ENCODE measurements around the gene TMEM128. TPM values are rescaled to one million over a fixed set of nuclear protein-coding genes. Genes with fewer than 3 reads are reported as not detected.

TMEM128 gene
- total RNA-seq, 2 donors from 2014 or later: 14.7 to 35.8 TPM

DNA sequence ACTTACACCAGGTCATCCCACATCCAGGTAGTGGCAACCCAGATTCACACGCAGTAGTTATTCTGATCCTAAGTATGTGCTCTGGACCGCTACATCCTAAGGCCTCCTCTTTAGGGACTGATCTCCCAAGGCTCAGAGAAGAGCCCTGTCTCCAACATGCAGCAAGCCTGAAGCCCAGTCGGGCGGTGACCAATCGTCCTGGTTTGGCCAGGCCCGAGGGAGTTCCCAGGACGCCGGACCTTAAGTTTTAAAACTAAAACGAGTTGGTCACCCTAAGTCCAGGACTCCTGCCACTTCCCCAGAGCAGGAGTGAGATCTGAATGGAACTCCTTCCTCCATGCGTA, 41.5 kb upstream of the TMEM128 start:
- TF ChIP-seq, protein P1, sequence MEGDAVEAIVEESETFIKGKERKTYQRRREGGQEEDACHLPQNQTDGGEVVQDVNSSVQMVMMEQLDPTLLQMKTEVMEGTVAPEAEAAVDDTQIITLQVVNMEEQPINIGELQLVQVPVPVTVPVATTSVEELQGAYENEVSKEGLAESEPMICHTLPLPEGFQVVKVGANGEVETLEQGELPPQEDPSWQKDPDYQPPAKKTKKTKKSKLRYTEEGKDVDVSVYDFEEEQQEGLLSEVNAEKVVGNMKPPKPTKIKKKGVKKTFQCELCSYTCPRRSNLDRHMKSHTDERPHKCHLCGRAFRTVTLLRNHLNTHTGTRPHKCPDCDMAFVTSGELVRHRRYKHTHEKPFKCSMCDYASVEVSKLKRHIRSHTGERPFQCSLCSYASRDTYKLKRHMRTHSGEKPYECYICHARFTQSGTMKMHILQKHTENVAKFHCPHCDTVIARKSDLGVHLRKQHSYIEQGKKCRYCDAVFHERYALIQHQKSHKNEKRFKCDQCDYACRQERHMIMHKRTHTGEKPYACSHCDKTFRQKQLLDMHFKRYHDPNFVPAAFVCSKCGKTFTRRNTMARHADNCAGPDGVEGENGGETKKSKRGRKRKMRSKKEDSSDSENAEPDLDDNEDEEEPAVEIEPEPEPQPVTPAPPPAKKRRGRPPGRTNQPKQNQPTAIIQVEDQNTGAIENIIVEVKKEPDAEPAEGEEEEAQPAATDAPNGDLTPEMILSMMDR (IDR thresholded peaks at IDR 0.05): no peak
- no peak for TF ChIP-seq POLR2AphosphoS5 (IDR thresholded peaks at IDR 0.05)
- TF ChIP-seq POLR2A (IDR thresholded peaks at IDR 0.05): no peak
- intact Hi-C loops (cut with DNase I): no loop called here
- peak overlapping the region; percentile 75 to 85 for H3K4me3 ChIP-seq
- 0% methylated on average over 10 of the region's 10 CpGs for WGBS
- no peak for DNase-seq (ENCODE audit: low spot score)
- H3K36me3 ChIP-seq: no peaks in the 10 kb centered on the region
- no peaks in the 10 kb centered on the region for H3K9me3 ChIP-seq
- peak overlapping the region; percentile 68 to 69 for H3K27ac ChIP-seq
- H3K4me1 ChIP-seq (replicated peaks): peaks cover 7% of the 10 kb centered on the region
- no peaks in the 10 kb centered on the region for H3K27me3 ChIP-seq (replicated peaks; ENCODE audit: insufficient read depth)

DNA sequence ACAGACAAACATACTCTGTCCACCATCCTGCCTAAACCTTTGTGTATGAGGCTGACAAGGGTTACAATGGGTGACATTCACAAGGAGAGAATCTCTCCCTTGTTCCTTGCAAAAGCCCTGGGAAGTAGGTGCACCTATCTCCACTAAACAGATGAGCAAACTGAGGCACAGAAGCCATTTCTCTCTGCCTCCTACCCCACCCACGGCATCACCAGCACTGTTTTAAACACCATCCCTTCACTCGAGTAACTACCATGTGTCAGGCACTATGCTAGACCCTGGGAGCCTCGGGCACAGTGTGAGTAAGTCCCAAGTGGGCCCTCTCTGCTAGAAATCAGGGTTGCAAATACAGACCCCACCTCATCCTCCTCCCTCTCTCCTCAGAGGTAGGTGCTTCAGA, 41.0 kb upstream of the TMEM128 start:
- intact Hi-C loops (cut with DNase I): no loop called here
- WGBS: 44% methylated on average over 3 of the region's 3 CpGs
- no peak for TF ChIP-seq POLR2AphosphoS5 (IDR thresholded peaks at IDR 0.05)
- TF ChIP-seq POLR2A (IDR thresholded peaks at IDR 0.05): no peak
- TF ChIP-seq, protein P1 (IDR thresholded peaks at IDR 0.05): no peak
- H3K4me3 ChIP-seq: peak overlapping the region; percentile 75 to 85
- H3K27ac ChIP-seq: no peak overlapping the region
- no peaks in the 10 kb centered on the region for H3K27me3 ChIP-seq (replicated peaks; ENCODE audit: insufficient read depth)
- no peak for DNase-seq (ENCODE audit: low spot score)
- H3K36me3 ChIP-seq: no peaks in the 10 kb centered on the region
- peaks cover 7% of the 10 kb centered on the region for H3K4me1 ChIP-seq (replicated peaks)
- H3K9me3 ChIP-seq: no peaks in the 10 kb centered on the region

DNA sequence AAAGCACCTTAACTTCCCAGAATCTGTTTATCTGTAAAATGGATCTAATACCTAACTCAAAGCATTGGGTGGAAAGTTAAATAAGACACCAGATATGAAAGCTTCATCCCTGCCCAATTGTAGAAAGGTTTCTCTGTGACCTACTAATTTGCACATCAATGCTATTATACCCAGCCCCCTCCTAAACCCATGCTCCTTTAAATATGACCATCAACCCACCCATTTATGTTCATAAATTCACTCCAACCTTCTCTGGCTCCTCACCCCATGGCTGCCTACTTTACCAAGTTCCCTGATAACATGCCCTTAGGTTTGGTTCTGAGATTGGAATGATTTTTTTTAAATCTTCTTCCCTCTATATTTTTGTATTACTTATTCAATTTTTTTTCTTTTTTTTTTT, 40.1 kb upstream of the TMEM128 start:
- intact Hi-C loops (cut with DNase I): no loop called here
- H3K4me1 ChIP-seq (replicated peaks): peaks cover 7% of the 10 kb centered on the region

DNA sequence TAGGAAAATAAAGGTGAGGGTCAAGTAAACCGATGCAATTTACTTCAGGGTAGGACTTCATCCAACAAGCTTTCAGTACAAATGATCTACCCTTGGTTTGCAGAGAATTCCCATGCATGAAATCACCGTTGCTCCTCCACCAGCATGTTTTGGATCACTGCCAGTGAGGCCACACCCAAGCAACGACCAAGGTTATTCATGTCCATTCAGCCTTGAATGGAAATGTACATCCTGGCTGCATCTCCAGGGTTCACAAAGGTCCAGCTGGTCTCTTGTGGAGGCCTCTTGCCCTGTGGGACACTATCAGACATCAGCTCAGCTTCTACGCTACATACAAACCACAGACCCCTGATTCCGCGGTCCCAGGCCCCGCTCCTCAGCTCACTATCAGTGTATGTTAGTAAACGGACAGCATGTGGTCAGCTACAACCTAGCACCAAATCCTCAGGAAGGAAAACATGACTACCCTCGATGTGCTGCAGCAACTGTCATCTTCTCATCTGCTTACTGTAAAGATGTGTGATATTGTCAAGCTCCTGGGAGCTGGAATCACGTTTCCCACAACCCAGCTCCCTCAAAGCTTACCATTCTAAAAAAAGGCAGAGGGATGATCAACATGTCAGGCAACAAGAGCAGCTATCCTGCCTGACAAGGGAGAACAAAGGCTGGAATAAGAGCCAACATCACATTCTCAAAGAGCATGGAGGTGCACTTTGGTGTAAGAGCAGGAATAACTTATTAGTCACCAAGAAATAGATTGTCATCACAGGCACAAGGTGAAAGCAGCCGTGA, 37.0 kb upstream of the TMEM128 start:
- 80% methylated on average over 11 of the region's 11 CpGs for WGBS
- TF ChIP-seq, protein P1 (IDR thresholded peaks at IDR 0.05): no peak
- TF ChIP-seq POLR2AphosphoS5 (IDR thresholded peaks at IDR 0.05) (no peak), POLR2A (IDR thresholded peaks at IDR 0.05) (no peak)
- H3K27me3 ChIP-seq (replicated peaks; ENCODE audit: insufficient read depth): no peaks in the 10 kb centered on the region
- no peaks in the 10 kb centered on the region for H3K36me3 ChIP-seq
- no peak for DNase-seq (ENCODE audit: low spot score)
- H3K27ac ChIP-seq: no peak overlapping the region
- intact Hi-C loops (cut with DNase I): no loop called here
- H3K4me3 ChIP-seq: no peak overlapping the region
- H3K4me1 ChIP-seq (replicated peaks): no peaks in the 10 kb centered on the region
- no peaks in the 10 kb centered on the region for H3K9me3 ChIP-seq

More for the DNA sequence above, 40.1 kb upstream of the TMEM128 start:
- DNase-seq (ENCODE audit: low spot score): no peak
- H3K9me3 ChIP-seq: no peaks in the 10 kb centered on the region
- TF ChIP-seq POLR2A (IDR thresholded peaks at IDR 0.05) (no peak), POLR2AphosphoS5 (IDR thresholded peaks at IDR 0.05) (no peak)
- TF ChIP-seq, protein P1 (IDR thresholded peaks at IDR 0.05): no peak
- no peaks in the 10 kb centered on the region for H3K36me3 ChIP-seq
- no peaks in the 10 kb centered on the region for H3K27me3 ChIP-seq (replicated peaks; ENCODE audit: insufficient read depth)
- no peak overlapping the region for H3K27ac ChIP-seq
- H3K4me3 ChIP-seq: no peak overlapping the region

DNA sequence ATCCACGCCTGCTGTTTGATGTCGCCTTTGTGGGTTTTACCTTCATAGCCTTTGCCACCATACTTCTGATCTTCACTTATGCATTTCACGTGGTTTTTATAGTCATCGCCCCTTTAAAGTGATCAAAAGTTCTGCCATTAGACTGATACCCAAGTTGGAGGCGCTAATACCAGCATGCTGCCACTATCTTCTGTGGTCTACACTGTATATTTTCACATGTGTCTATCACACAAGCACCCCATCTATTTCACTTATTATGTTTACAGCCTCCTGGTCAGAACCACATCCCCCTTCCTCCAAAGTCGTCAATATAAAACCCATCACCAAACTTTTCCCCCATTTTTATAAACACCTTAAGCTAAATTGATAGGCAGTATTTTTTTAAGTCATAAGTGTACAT, 33.8 kb upstream of the TMEM128 start:
- 96% methylated on average over 6 of the region's 6 CpGs for WGBS
- H3K4me3 ChIP-seq: no peak overlapping the region
- DNase-seq (ENCODE audit: low spot score): no peak
- H3K36me3 ChIP-seq: peaks cover 0 to 7% of the 10 kb centered on the region in 2 donors
- no peaks in the 10 kb centered on the region for H3K27me3 ChIP-seq (replicated peaks; ENCODE audit: insufficient read depth)
- TF ChIP-seq POLR2AphosphoS5 (IDR thresholded peaks at IDR 0.05) (no peak), POLR2A (IDR thresholded peaks at IDR 0.05) (no peak)
- TF ChIP-seq, protein P1 (IDR thresholded peaks at IDR 0.05): no peak
- H3K4me1 ChIP-seq (replicated peaks): no peaks in the 10 kb centered on the region
- no peak overlapping the region for H3K27ac ChIP-seq
- no peaks in the 10 kb centered on the region for H3K9me3 ChIP-seq
- intact Hi-C loops (cut with DNase I): no loop called here

Data from prostate gland (tissue), 2 donors.